Endothelial cell of umbilical vein (primary cell): Measurements from ENCODE around the gene RPP25. TPM values are rescaled to one million over a fixed set of nuclear protein-coding genes. Genes with fewer than 3 reads are reported as not detected.

ENCODE experiments used
- BruUV-seq: library from RNA; stranded (reverse); fragments of 400-500 nt; replicated peaks from 2 replicates; lab custom pipeline; 2021; lab: Mats Ljungman, UMichigan
- CTCF ChIA-PET: fragments of 300-600, 350-600 bp; sonication (Branson Sonifier 250); formaldehyde crosslinking; loops from one replicate; lab custom pipeline; 2021; ENCODE audit warnings: antibody characterized with exemption, inconsistent platforms; lab: Charles Lee
- POLR2A ChIA-PET: fragments of 300-600, 350-600 bp; sonication (Branson Sonifier 250); formaldehyde crosslinking; loops from one replicate; lab custom pipeline; 2021; ENCODE audit warnings: antibody characterized with exemption, inconsistent platforms; lab: Charles Lee
- DNase-seq: peaks from one replicate; pipeline ENCODE4 v3.0.0-alpha.2; 2011; ENCODE audit warnings: low read depth, low spot score
- FAIRE-seq: peaks from 2 replicates; lab custom pipeline; 2011; peaks lifted over from hg19 to GRCh38; lab: Jason Lieb, UNC
- H2AFZ ChIP-seq: 2 replicates; pipeline ENCODE4 v1.6.0; 2012; ENCODE audit warnings: low read depth, low read length, control low read depth, inconsistent platforms
- H3K27ac ChIP-seq: 2 replicates; pipeline ENCODE4 v1.5.1; 2011; ENCODE audit warnings: low read depth, mild to moderate bottlenecking, control low read depth, low read length, moderate library complexity; ENCODE audit not compliant: insufficient read depth
- H3K27me3 ChIP-seq, 2 experiments: 2 replicates each; pipeline versions ENCODE4 v1.6.0 to v1.6.1; 2011; ENCODE audit warnings: low read length in 2 of 2, mixed read lengths in 1 of 2; ENCODE audit not compliant: control insufficient read depth in 2 of 2, insufficient read depth in 2 of 2
- H3K36me3 ChIP-seq, 2 experiments: 2 replicates in 1 of 2; 3 replicates in 1 of 2; pipeline ENCODE4 v1.5.1; 2011; ENCODE audit warnings: low read length in 2 of 2, mild to moderate bottlenecking in 1 of 2, moderate library complexity in 1 of 2; ENCODE audit not compliant: control insufficient read depth in 2 of 2, insufficient read depth in 2 of 2; ENCODE audit errors: extremely low read depth in 1 of 2
- H3K4me1 ChIP-seq: 3 replicates; pipeline ENCODE4 v1.5.1; 2011; ENCODE audit warnings: mild to moderate bottlenecking, low read length; ENCODE audit not compliant: control insufficient read depth, insufficient read depth; ENCODE audit errors: extremely low read depth
- H3K4me2 ChIP-seq: 2 replicates; pipeline ENCODE4 v1.6.1; 2011; ENCODE audit warnings: low read length, control low read depth, mixed read lengths; ENCODE audit not compliant: insufficient read depth
- H3K4me3 ChIP-seq, 3 experiments: fragments of 200-600 bp in 1 of 3; sonication (generic), shearing (Covaris generic) in 1 of 3; replicated peaks in 1 of 3; 2 replicates each; pipeline ENCODE4 v1.5.1; 2011 to 2016; ENCODE audit warnings: control low read depth in 3 of 3, low read length in 3 of 3, mild to moderate bottlenecking in 2 of 3, inconsistent platforms in 1 of 3, low read depth in 1 of 3, moderate library complexity in 1 of 3; ENCODE audit not compliant: insufficient read depth in 1 of 3
- H3K79me2 ChIP-seq: 2 replicates; pipeline ENCODE4 v1.6.0; 2012; ENCODE audit warnings: low read length, inconsistent platforms; ENCODE audit not compliant: control insufficient read depth, insufficient read depth
- H3K9ac ChIP-seq: replicated peaks from 2 replicates; pipeline ENCODE3; 2011; ENCODE audit warnings: low read length, control low read depth; ENCODE audit not compliant: insufficient read depth; ENCODE audit errors: extremely low read depth
- H3K9me1 ChIP-seq: replicated peaks from 3 replicates; pipeline ENCODE4 v1.6.0; 2011; ENCODE audit warnings: mild to moderate bottlenecking, low read length; ENCODE audit not compliant: control insufficient read depth, insufficient read depth; ENCODE audit errors: extremely low read depth
- H3K9me3 ChIP-seq: replicated peaks from 2 replicates; pipeline ENCODE4 v1.5.1; 2012; ENCODE audit warnings: low read length, inconsistent platforms; ENCODE audit not compliant: control insufficient read depth, insufficient read depth
- H4K20me1 ChIP-seq: replicated peaks from 2 replicates; pipeline ENCODE3; 2011; ENCODE audit warnings: mild to moderate bottlenecking, low read length; ENCODE audit not compliant: control insufficient read depth, insufficient read depth; ENCODE audit errors: extremely low read depth
- EZH2 ChIP-seq: IDR thresholded peaks from 2 replicates; pipeline ENCODE4 v1.6.1; 2012; ENCODE audit warnings: borderline replicate concordance, low read depth, mild to moderate bottlenecking, moderate library complexity, low read length, inconsistent platforms; ENCODE audit not compliant: severe bottlenecking
- FOS ChIP-seq: IDR thresholded peaks from 2 replicates; pipeline ENCODE4 v1.6.1; 2011; ENCODE audit warnings: mild to moderate bottlenecking, low read length, moderate library complexity, borderline replicate concordance; ENCODE audit not compliant: insufficient read depth
- GATA2 ChIP-seq: IDR thresholded peaks from 2 replicates; pipeline ENCODE4 v1.7.0; 2011; ENCODE audit warnings: low read depth, mild to moderate bottlenecking, moderate library complexity, mixed read lengths, low read length; ENCODE audit not compliant: insufficient read length, insufficient read depth
- JUN ChIP-seq: IDR thresholded peaks from 2 replicates; pipeline ENCODE4 v1.6.1; 2011; ENCODE audit warnings: borderline replicate concordance, low read depth; ENCODE audit not compliant: insufficient read length, insufficient read depth
- MAX ChIP-seq: IDR thresholded peaks from 2 replicates; pipeline ENCODE4 v1.6.1; 2011; ENCODE audit not compliant: insufficient read depth, insufficient read length
- MYC ChIP-seq: IDR thresholded peaks from one replicate; pipeline ENCODE4 v1.6.1; 2011; ENCODE audit warnings: mild to moderate bottlenecking, low read depth, low read length
- POLR2A ChIP-seq: IDR thresholded peaks from 2 replicates; pipeline ENCODE4 v1.6.1; 2012; ENCODE audit warnings: low read depth, mild to moderate bottlenecking, control low read depth, low read length
- POLR2AphosphoS5 ChIP-seq: IDR thresholded peaks from 2 replicates; pipeline ENCODE4 v1.6.1; 2012; ENCODE audit warnings: low read depth, mild to moderate bottlenecking, control low read depth, low read length, moderate library complexity; ENCODE audit not compliant: insufficient read depth
- dilution Hi-C: fragments of 300-500 bp; cut with MboI; formaldehyde crosslinking; loops from one replicate; pipeline ENCODE4 v1.15.0; 2019; ENCODE audit warnings: low sequenced_read_pairs; ENCODE audit not compliant: extremely low pct_ligation_motif_present
- intact Hi-C: fragments of 100-400 bp; cut with micrococcal nuclease; formaldehyde crosslinking; loops from one replicate; pipeline ENCODE4 v1.10.0; 2022
- polyA plus RNA-seq, 4 experiments: library from polyadenylated mRNA; depleted of rRNA in 3 of 4; stranded (reverse) in 3 of 4; unstranded in 1 of 4; fragments of >200 nt; gene quantifications; 2 replicates each; pipeline versions ENCODE4 v1.2.1 to v1.2.3, GENCODE V29; 2011 to 2012; ENCODE audit warnings: missing spikeins in 1 of 4
- total RNA-seq: library from RNA; stranded (reverse); gene quantifications from 2 replicates; pipeline ENCODE4 v1.2.3, GENCODE V29; 2021
- TF ChIP-seq, protein P1 (sequence below), 2 donors: IDR thresholded peaks; 1 replicate in 1 of 2; 2 replicates in 1 of 2; pipeline ENCODE4 v1.5.1; 2011; ENCODE audit warnings: low read length in 2 of 2, mild to moderate bottlenecking in 2 of 2, moderate library complexity in 2 of 2, control low read depth in 1 of 2, inconsistent platforms in 1 of 2, low read depth in 1 of 2; ENCODE audit not compliant: insufficient read depth in 1 of 2; ENCODE audit errors: extremely low read depth in 1 of 2

The RPP25 gene
- total and polyA plus RNA-seq, 2 donors (not counting 3 experiments of a cell fraction or from before 2014, with no cell fraction given) = 10.1 to 13.8 TPM

DNA sequence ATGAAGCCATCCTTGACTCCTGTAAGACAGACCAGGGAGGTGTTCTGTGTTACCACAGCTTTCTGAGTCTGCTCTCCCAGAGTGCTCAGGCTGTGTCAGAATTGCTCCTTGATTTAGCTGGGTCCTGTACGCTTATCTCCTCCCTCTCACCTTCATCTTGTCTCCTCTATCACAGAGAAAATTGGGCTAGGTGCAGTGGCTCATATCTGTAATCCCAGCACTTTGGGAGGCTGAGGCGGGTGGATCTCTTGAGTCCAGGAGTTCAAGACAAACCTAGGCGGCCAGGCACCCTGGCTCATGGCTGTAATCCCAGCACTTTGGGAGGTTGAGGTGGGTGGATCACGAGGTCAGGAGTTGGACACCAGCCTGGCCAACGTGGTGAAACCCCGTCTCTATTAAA is 44.7 kb upstream of the RPP25 start:
- H3K9me3 ChIP-seq = no peaks in the 10 kb centered on the region
- H3K27me3 ChIP-seq = peaks cover 6 to 12% of the 10 kb centered on the region in 2 experiments
- ChIA-PET CTCF (no interaction called here), POLR2A (no interaction called here)
- no peak overlapping the region for H3K4me2 ChIP-seq
- no peaks in the 10 kb centered on the region for H3K36me3 ChIP-seq
- no peaks in the 10 kb centered on the region for H4K20me1 ChIP-seq
- no TSS peak for BruUV-seq
- no peak for FAIRE-seq
- H3K4me1 ChIP-seq = peaks cover 10% of the 10 kb centered on the region
- no peak overlapping the region for H3K9ac ChIP-seq
- no peak overlapping the region for H3K4me3 ChIP-seq
- no peak overlapping the region for H2AFZ ChIP-seq
- H3K9me1 ChIP-seq = no peaks in the 10 kb centered on the region
- dilution Hi-C loops (no loop called here), intact Hi-C loops (no loop called here)
- no peak for DNase-seq
- TF ChIP-seq EZH2 (no peak), JUN (no peak), POLR2AphosphoS5 (no peak), POLR2A (no peak)
- TF ChIP-seq, protein P1, sequence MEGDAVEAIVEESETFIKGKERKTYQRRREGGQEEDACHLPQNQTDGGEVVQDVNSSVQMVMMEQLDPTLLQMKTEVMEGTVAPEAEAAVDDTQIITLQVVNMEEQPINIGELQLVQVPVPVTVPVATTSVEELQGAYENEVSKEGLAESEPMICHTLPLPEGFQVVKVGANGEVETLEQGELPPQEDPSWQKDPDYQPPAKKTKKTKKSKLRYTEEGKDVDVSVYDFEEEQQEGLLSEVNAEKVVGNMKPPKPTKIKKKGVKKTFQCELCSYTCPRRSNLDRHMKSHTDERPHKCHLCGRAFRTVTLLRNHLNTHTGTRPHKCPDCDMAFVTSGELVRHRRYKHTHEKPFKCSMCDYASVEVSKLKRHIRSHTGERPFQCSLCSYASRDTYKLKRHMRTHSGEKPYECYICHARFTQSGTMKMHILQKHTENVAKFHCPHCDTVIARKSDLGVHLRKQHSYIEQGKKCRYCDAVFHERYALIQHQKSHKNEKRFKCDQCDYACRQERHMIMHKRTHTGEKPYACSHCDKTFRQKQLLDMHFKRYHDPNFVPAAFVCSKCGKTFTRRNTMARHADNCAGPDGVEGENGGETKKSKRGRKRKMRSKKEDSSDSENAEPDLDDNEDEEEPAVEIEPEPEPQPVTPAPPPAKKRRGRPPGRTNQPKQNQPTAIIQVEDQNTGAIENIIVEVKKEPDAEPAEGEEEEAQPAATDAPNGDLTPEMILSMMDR (IDR thresholded peaks at IDR 0.05; ENCODE audit: extremely low read depth in 1 of 2, insufficient read depth in 1 of 2, low read depth in 1 of 2, low read length in 2 of 2) = no peak
- H3K79me2 ChIP-seq = no peaks in the 10 kb centered on the region
- no peak overlapping the region for H3K27ac ChIP-seq

DNA sequence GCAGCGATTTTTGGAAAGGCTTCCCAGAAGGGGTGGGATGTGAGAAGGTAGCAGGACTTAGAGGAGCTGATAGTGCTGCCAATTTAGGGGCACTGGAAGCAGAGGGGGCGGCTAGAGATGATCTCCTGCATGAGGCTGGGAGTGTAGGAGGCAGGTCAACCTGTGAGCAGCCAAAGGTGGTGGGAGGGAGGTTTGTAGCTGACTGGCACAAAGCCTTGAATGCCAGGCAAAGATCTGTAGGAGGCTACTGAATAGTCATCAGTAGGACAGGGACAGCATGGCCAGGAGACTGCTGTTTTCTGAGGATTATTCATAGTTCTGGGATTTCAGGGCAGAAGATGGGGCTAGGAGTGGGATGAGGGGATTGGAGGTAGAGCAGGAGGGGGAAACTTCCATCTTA is 41.0 kb upstream of the RPP25 start:
- peaks cover 8 to 19% of the 10 kb centered on the region in 2 experiments for H3K27me3 ChIP-seq
- dilution Hi-C loops = no loop called here
- no peak overlapping the region for H3K9ac ChIP-seq
- H3K9me3 ChIP-seq = no peaks in the 10 kb centered on the region
- H3K9me1 ChIP-seq = no peaks in the 10 kb centered on the region
- ChIA-PET POLR2A (interaction anchor here (0.6 kb wide), 1 partner anchor 40 kb away, joined by 4 read pairs; no protein-coding TSS in a partner anchor), CTCF (no interaction called here)
- no peaks in the 10 kb centered on the region for H4K20me1 ChIP-seq
- peaks cover 15% of the 10 kb centered on the region for H3K4me1 ChIP-seq
- H3K4me3 ChIP-seq = no peak overlapping the region
- H3K27ac ChIP-seq = no peak overlapping the region
- no peak for DNase-seq
- H3K36me3 ChIP-seq = no peaks in the 10 kb centered on the region
- no peak for FAIRE-seq
- H2AFZ ChIP-seq = no peak overlapping the region
- BruUV-seq = no TSS peak
- intact Hi-C loops = loop anchor here (2.0 kb wide), 1 partner anchor 25 kb away; the partner anchor contains the start of gene PPCDC
- no peak overlapping the region for H3K4me2 ChIP-seq
- H3K79me2 ChIP-seq = no peaks in the 10 kb centered on the region
- TF ChIP-seq POLR2A = no peak
- TF ChIP-seq FOS = no peak
- no peak for TF ChIP-seq JUN
- TF ChIP-seq, protein P1 (IDR thresholded peaks at IDR 0.05; ENCODE audit: extremely low read depth in 1 of 2, insufficient read depth in 1 of 2, low read depth in 1 of 2, low read length in 2 of 2) = no peak
- TF ChIP-seq MYC = no peak
- no peak for TF ChIP-seq EZH2
- TF ChIP-seq GATA2 = no peak
- no peak for TF ChIP-seq MAX
- no peak for TF ChIP-seq POLR2AphosphoS5
